Ishikawa (cell line): ENCODE data around the gene BRICD5.
A peak's percentile ranks its signal among the peaks of the same experiment; 100 is the strongest.

Experiments used
- CEBPB ChIP-seq: IDR thresholded peaks from 2 replicates; pipeline ENCODE4 v1.6.1; 2012
- CREB1 ChIP-seq: IDR thresholded peaks from 2 replicates; pipeline ENCODE4 v1.6.1; 2012; ENCODE audit warnings: low read depth
- EGR1 ChIP-seq: IDR thresholded peaks from 2 replicates; pipeline ENCODE4 v1.6.1; 2012
- EP300 ChIP-seq: IDR thresholded peaks from 2 replicates; pipeline ENCODE4 v1.6.1; 2012; ENCODE audit warnings: borderline replicate concordance
- FOXM1 ChIP-seq: IDR thresholded peaks from 2 replicates; pipeline ENCODE4 v1.6.1; 2012; ENCODE audit warnings: low read depth, borderline replicate concordance
- MAX ChIP-seq: IDR thresholded peaks from 2 replicates; pipeline ENCODE4 v1.6.1; 2012
- NFIC ChIP-seq: IDR thresholded peaks from 2 replicates; pipeline ENCODE4 v1.6.1; 2012
- RAD21 ChIP-seq: IDR thresholded peaks from 2 replicates; pipeline ENCODE4 v1.6.1; 2012; ENCODE audit warnings: low read depth
- REST ChIP-seq: IDR thresholded peaks from 2 replicates; pipeline ENCODE4 v1.6.1; 2012; ENCODE audit warnings: low read depth, mild to moderate bottlenecking
- TAF1 ChIP-seq: IDR thresholded peaks from 2 replicates; pipeline ENCODE4 v1.6.1; 2012; ENCODE audit warnings: low read depth, mild to moderate bottlenecking
- TCF12 ChIP-seq: IDR thresholded peaks from 2 replicates; pipeline ENCODE4 v1.6.1; 2012; ENCODE audit warnings: low read depth
- TEAD4 ChIP-seq: IDR thresholded peaks from 2 replicates; pipeline ENCODE4 v1.6.1; 2012
- USF1 ChIP-seq: IDR thresholded peaks from 2 replicates; pipeline ENCODE4 v1.6.1; 2012
- YY1 ChIP-seq: IDR thresholded peaks from 2 replicates; pipeline ENCODE4 v1.6.1; 2012; ENCODE audit warnings: low read depth
- ZBTB7A ChIP-seq: IDR thresholded peaks from 2 replicates; pipeline ENCODE4 v1.6.1; 2012; ENCODE audit warnings: low read depth

BRICD5 gene

DNA sequence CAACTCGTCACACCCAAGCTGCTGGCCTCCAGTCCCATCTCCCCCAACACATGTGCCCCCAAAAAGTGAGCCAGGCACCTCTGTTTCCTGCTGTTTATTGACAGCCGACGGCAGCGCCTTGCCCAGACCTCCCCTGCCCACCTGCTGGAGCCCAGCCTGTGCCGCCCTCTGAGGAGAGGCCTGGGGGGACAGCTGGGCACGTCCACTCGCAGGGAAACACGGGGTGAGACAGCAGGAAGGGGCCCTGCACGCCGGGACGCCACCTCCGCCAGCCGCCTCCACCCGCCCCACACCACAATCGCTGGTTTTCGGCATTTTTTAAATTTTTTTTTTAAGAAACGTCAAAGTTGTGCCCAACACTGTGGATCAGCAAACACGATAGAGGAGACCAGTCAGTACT, 33.6 kb downstream of the BRICD5 start:
- TF ChIP-seq TAF1 (no peak), TEAD4 (no peak), EGR1 (no peak), YY1 (no peak), EP300 (no peak), FOXM1 (no peak), ZBTB7A (no peak), NFIC (no peak), REST (no peak)

DNA sequence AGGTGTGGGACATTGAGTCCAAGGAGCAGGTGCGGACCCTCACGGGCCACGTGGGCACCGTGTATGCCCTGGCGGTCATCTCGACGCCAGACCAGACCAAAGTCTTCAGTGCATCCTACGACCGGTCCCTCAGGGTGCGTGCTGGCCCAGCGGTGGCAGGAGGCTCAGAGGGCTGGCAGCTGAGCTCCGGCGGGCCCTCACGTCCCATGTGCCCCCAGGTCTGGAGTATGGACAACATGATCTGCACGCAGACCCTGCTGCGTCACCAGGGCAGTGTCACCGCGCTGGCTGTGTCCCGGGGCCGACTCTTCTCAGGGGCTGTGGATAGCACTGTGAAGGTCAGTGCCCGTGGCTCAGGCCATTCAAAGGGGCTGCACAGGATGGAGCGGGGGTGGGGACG, 34.6 kb downstream of the BRICD5 start:
- TF ChIP-seq EGR1 (no peak), TAF1 (no peak), USF1 (no peak), NFIC (no peak), CREB1 (no peak), CEBPB (no peak), REST (no peak), TCF12 (no peak), ZBTB7A (no peak), YY1 (no peak), FOXM1 (no peak), TEAD4 (no peak), RAD21 (no peak), MAX (no peak), EP300 (no peak)

GRCh38 chr16:2175454-2175853, 35.2 kb downstream of the BRICD5 start:
- TF ChIP-seq MAX = no peak
- no peak for TF ChIP-seq USF1
- TF ChIP-seq RAD21 = no peak
- TF ChIP-seq TAF1 = no peak
- no peak for TF ChIP-seq ZBTB7A
- no peak for TF ChIP-seq EGR1
- TF ChIP-seq FOXM1 = no peak
- no peak for TF ChIP-seq EP300
- no peak for TF ChIP-seq REST
- no peak for TF ChIP-seq CEBPB
- no peak for TF ChIP-seq YY1
- TF ChIP-seq TEAD4 = no peak
- no peak for TF ChIP-seq NFIC
- no peak for TF ChIP-seq CREB1
- no peak for TF ChIP-seq TCF12

DNA sequence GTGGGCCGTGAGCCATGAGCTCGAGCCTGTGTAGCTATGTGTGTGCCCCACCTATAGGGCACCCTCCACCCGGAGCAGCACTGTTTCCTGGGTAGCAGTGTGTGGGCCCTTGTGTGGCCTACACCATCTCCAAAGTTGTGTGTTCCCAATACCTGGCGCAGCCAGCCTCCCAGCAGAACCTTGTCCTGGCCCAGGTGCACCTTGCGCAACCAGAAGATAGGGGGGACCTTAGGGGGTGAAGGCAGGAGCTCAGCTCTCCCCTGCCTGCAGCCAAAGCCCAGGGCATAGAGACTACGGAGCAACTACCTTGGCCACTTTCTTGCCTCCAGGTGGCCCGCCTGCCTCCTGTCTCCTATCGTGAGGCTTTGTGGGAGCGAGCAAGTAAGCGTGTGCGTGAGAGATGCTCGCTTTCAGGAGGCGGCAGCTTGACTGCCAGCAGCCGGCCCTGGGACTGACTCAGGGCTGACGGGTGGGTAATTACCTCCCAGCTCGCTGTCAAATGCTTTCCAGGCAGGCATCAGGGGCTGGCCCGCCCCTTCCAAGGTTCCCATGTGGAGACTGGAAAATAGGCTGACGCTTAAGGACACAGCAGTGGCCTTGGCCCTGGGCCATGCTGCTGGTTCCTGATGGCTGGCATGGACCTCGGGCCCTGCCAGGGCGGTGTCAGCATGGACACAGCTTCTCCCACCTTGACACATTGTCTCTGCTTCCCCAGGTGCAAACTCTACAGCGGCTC, 36.1 kb downstream of the BRICD5 start:
- TF ChIP-seq RAD21 (no peak), NFIC (peak; percentile 8; the same call in 1 of the 2 replicates), CREB1 (no peak), TEAD4 (no peak), USF1 (no peak), CEBPB (peak; percentile 35; the same call in 1 of the 2 replicates), MAX (no peak)
